ENCODE results near the gene GRPR.

DNA sequence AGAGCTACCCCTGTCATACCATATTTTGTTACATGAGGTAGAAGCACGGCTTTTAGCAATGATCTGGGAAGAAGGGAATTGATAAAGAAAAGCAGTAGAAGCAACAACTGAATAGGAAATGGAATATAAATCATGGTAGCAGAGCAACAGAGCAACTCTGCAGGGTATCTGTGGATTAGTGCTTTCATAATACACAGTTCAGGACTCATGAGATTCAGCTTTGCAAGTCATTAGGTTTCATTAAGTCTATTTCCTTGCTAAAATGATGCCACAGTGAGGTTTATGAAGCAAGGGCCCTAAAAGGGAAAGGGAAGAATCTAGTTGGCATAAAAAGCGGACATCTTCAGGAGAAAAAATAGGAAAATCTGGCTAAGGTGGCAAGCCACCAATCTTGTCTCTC, 45.6 kb upstream of the GRPR start:
- TF ChIP-seq, protein P1, sequence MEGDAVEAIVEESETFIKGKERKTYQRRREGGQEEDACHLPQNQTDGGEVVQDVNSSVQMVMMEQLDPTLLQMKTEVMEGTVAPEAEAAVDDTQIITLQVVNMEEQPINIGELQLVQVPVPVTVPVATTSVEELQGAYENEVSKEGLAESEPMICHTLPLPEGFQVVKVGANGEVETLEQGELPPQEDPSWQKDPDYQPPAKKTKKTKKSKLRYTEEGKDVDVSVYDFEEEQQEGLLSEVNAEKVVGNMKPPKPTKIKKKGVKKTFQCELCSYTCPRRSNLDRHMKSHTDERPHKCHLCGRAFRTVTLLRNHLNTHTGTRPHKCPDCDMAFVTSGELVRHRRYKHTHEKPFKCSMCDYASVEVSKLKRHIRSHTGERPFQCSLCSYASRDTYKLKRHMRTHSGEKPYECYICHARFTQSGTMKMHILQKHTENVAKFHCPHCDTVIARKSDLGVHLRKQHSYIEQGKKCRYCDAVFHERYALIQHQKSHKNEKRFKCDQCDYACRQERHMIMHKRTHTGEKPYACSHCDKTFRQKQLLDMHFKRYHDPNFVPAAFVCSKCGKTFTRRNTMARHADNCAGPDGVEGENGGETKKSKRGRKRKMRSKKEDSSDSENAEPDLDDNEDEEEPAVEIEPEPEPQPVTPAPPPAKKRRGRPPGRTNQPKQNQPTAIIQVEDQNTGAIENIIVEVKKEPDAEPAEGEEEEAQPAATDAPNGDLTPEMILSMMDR (IDR thresholded peaks at IDR 0.05) = no peak
- no peak for TF ChIP-seq POLR2A (IDR thresholded peaks at IDR 0.05)

Data from Peyer's patch (tissue), 4 donors.